Epithelial cell of esophagus (primary cell): ENCODE measurements around the gene LYST.

Source experiments
- DNase-seq: peaks from one replicate; pipeline ENCODE4 v3.0.0; 2010; ENCODE audit warnings: low read depth
- H3K4me3 ChIP-seq: 2 replicates; pipeline ENCODE4 v1.5.1; 2011; ENCODE audit warnings: mild to moderate bottlenecking, low read length, control low read depth
- CTCF ChIP-seq: IDR thresholded peaks from 2 replicates; pipeline ENCODE4 v1.5.1; 2011; ENCODE audit warnings: low read depth, mild to moderate bottlenecking, low read length, control low read depth, inconsistent platforms; ENCODE audit not compliant: insufficient read depth; ENCODE audit errors: missing control alignments

The LYST gene

GRCh38 chr1:235689356-235689755, 177.3 kb downstream of the LYST start:
- no peak for TF ChIP-seq CTCF
- DNase-seq = no peak
- no peak overlapping the region for H3K4me3 ChIP-seq

DNA sequence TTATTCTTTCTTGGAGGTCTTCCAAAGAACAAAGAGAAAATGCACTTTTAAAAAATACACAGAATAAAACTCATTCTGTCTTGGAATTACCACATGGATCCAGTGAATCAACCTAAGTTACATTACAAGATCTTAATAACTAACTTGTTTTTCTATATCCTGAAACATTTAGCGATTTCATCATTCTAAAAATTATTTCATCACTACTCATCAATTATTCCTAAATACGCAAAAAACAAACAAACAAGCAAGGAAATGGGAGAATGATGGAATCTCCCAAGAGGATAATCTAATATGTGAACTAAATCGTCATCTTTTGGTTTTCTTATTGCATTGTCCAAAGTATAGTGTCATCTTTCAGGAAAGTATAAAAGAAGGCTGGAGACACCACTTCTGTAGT, 178.6 kb downstream of the LYST start:
- no peak overlapping the region for H3K4me3 ChIP-seq
- DNase-seq = no peak
- no peak for TF ChIP-seq CTCF

DNA sequence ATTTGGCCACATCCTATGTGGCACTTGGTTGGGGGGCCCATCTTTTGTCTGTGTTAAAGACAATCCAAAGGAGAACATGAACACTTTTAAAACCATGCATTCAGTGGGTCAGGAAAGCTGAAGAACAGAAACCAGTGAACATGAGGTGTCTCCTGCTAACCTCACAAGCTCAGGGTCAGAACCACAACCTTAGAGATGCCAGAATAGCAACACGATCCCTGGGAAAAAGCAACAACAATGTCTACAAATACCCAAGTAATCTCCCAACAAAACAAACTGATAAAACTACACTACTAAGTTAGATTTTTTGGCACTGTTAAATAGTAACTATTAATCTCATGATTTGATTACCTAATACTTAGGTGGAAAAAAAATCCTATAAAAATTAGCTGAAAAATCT, 183.1 kb downstream of the LYST start:
- DNase-seq = no peak
- TF ChIP-seq CTCF = no peak
- no peak overlapping the region for H3K4me3 ChIP-seq

GRCh38 chr1:235682216-235682615, 184.5 kb downstream of the LYST start:
- TF ChIP-seq CTCF = no peak
- no peak for DNase-seq
- H3K4me3 ChIP-seq = no peak overlapping the region

- no peak overlapping the region for H3K4me3 ChIP-seq
- no peak for TF ChIP-seq CTCF
- DNase-seq = no peak
Measured at GRCh38 chr1:235679644-235680043, 187.1 kb downstream of the LYST start.

- no peak for DNase-seq
- H3K4me3 ChIP-seq = no peak overlapping the region
- no peak for TF ChIP-seq CTCF
Measured at GRCh38 chr1:235679005-235679404, 187.7 kb downstream of the LYST start.

DNA sequence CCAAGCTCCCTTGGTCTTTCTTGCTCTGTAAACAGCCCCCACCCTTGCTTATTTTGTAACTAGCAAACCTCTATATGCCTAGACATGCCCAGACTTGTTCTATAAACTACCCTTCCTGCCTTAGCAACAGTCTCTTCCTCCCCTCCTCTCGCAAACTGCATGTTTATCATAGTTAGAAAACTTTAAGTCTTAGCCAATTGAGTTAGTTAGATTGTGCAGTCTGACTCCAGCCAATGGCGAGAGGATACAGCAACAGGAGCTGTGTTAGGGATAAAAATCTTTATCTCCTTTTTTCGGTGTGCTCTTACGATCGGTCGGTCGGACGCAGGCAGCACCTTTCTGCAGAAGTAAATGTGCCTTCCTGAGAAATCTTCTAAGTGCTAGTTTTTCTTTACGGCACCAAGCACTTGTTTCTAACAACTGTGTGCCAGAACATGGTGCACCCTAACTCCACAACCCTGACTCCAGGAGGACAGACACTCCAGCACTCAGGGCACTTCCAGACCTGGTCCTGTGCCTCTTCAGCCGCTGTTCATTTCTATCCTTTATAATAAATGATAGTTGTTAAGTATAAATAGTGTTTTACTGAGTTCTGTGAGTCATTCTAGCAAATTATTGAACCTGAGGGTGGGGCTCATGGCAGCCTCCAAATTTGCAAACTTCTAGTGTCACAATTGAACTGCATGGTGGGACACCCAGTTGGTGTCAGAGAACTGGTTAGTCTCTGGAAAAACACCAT, 191.4 kb downstream of the LYST start:
- no peak for TF ChIP-seq CTCF
- no peak overlapping the region for H3K4me3 ChIP-seq
- DNase-seq = peak; percentile 20
